ENCODE measurements around the gene SAT1.

- TF ChIP-seq CTCF (conservative IDR thresholded peaks at IDR 0.05) (no peak), ZFX (IDR thresholded peaks at IDR 0.05) (no peak)
These were observed 856 bp downstream of the SAT1 start for GRCh38 chrX:23783589-23784469.
